DOHH2 (cell line): ENCODE measurements around the gene DNAH7.

Source experiments
- H3F3A ChIP-seq: fragments of 200-600 bp; sonication (generic), shearing (Covaris generic); 2 replicates; pipeline ENCODE4 v1.6.0; 2016; ENCODE audit warnings: antibody characterized with exemption, mild to moderate bottlenecking; ENCODE audit not compliant: control insufficient read depth, insufficient read depth
- H3K27ac ChIP-seq: fragments of 200-600 bp; sonication (generic); 2 replicates; pipeline ENCODE4 v1.5.1; 2014; ENCODE audit warnings: low read depth, mild to moderate bottlenecking, low read length, moderate library complexity
- H3K27me3 ChIP-seq: fragments of 200-600 bp; sonication (generic); 2 replicates; pipeline ENCODE4 v1.6.1; 2014; ENCODE audit warnings: mild to moderate bottlenecking, low read length, mixed read lengths; ENCODE audit not compliant: control insufficient read depth
- H3K36me3 ChIP-seq: fragments of 200-600 bp; sonication (generic); 2 replicates; pipeline ENCODE4 v1.6.1; 2014; ENCODE audit warnings: mild to moderate bottlenecking, low read length, moderate library complexity, mixed read lengths; ENCODE audit not compliant: control insufficient read depth
- H3K4me1 ChIP-seq: fragments of 200-600 bp; sonication (generic); 2 replicates; pipeline ENCODE4 v1.6.1; 2014; ENCODE audit warnings: mild to moderate bottlenecking, low read length, mixed read lengths; ENCODE audit not compliant: control insufficient read depth
- H3K4me2 ChIP-seq: fragments of 200-600 bp; sonication (generic); 2 replicates; pipeline ENCODE4 v1.6.0; 2014; ENCODE audit warnings: mild to moderate bottlenecking, low read length, moderate library complexity
- H3K4me3 ChIP-seq: fragments of 200-600 bp; sonication (generic); 2 replicates; pipeline ENCODE4 v1.5.1; 2014; ENCODE audit warnings: mild to moderate bottlenecking, low read length, mixed read lengths
- H3K79me2 ChIP-seq: fragments of 200-600 bp; sonication (generic); 2 replicates; pipeline ENCODE4 v1.6.1; 2014; ENCODE audit warnings: mild to moderate bottlenecking, low read length, mixed read lengths; ENCODE audit not compliant: control insufficient read depth
- H3K9me2 ChIP-seq: fragments of 200-600 bp; sonication (generic); replicated peaks from 2 replicates; pipeline ENCODE4 v1.6.1; 2014; ENCODE audit warnings: mild to moderate bottlenecking, low read length, mixed read lengths; ENCODE audit not compliant: control insufficient read depth
- H3K9me3 ChIP-seq: fragments of 200-600 bp; sonication (generic); 2 replicates; pipeline ENCODE4 v1.6.1; 2014; ENCODE audit warnings: antibody characterized with exemption, low read length, mixed read lengths; ENCODE audit not compliant: control insufficient read depth, insufficient read depth
- H4K20me1 ChIP-seq: fragments of 200-600 bp; sonication (generic); 2 replicates; pipeline ENCODE4 v1.6.0; 2014; ENCODE audit warnings: low read depth, mild to moderate bottlenecking, antibody characterized with exemption, low read length, moderate library complexity; ENCODE audit not compliant: control insufficient read depth, insufficient read depth
- EZH2phosphoT487 ChIP-seq: fragments of 200-600 bp; sonication (generic); IDR thresholded peaks from 2 replicates; pipeline ENCODE4 v1.6.1; 2017; ENCODE audit warnings: borderline replicate concordance, mild to moderate bottlenecking, antibody characterized with exemption, low read length, moderate library complexity, mixed read lengths
- TF ChIP-seq, protein P1 (sequence below): fragments of 200-600 bp; sonication (generic); IDR thresholded peaks from one replicate; pipeline ENCODE4 v1.5.1; 2014; ENCODE audit warnings: antibody characterized with exemption, mild to moderate bottlenecking, low read depth, low read length; ENCODE audit not compliant: poor library complexity, severe bottlenecking

DNAH7 gene

DNA sequence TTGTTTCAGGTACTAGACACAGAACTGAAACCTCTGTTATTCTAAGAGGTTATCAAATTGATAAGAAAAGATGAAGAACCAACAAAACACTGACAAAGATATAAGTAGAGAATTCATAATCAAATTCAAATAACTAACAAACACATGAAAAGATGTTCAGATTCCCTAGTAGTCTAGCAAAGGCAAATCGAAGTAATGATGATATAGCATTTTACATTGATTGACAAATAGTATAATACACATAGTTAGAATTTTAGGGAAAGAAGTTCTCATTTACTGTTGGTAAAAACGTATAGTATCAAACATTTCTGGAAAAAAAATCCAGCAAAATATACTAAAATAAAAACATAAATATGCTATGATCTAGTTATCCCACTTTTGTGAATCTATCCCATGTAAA, 50.6 kb downstream of the DNAH7 start:
- no peaks in the 10 kb centered on the region for H3K27me3 ChIP-seq
- H3K36me3 ChIP-seq = no peaks in the 10 kb centered on the region
- H3K27ac ChIP-seq = no peak overlapping the region
- H3K9me3 ChIP-seq = no peaks in the 10 kb centered on the region
- TF ChIP-seq, protein P1, sequence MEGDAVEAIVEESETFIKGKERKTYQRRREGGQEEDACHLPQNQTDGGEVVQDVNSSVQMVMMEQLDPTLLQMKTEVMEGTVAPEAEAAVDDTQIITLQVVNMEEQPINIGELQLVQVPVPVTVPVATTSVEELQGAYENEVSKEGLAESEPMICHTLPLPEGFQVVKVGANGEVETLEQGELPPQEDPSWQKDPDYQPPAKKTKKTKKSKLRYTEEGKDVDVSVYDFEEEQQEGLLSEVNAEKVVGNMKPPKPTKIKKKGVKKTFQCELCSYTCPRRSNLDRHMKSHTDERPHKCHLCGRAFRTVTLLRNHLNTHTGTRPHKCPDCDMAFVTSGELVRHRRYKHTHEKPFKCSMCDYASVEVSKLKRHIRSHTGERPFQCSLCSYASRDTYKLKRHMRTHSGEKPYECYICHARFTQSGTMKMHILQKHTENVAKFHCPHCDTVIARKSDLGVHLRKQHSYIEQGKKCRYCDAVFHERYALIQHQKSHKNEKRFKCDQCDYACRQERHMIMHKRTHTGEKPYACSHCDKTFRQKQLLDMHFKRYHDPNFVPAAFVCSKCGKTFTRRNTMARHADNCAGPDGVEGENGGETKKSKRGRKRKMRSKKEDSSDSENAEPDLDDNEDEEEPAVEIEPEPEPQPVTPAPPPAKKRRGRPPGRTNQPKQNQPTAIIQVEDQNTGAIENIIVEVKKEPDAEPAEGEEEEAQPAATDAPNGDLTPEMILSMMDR = no peak
- no peak for TF ChIP-seq EZH2phosphoT487
- H3K9me2 ChIP-seq = no peaks in the 10 kb centered on the region
- no peaks in the 10 kb centered on the region for H3K79me2 ChIP-seq
- no peaks in the 10 kb centered on the region for H4K20me1 ChIP-seq
- H3F3A ChIP-seq = no peaks in the 10 kb centered on the region
- H3K4me3 ChIP-seq = no peak overlapping the region
- no peak overlapping the region for H3K4me2 ChIP-seq
- H3K4me1 ChIP-seq = no peaks in the 10 kb centered on the region

DNA sequence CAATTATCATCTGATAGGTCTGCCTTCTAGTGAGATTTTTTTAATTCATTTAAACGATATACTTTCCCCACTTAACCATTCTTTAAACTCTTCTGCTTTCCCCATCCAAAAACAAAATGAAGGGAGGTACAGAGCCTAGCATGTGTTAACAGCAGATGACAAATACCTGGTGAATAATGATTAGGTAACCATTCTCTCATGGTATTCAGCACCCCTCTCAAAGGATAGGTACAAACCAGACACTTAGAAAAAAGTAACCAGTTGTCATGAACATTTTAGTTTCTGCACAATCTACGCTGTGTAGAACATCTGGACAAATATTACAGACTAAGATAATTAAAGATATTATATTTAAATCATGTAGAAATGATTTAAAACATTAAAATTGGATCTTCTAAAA, 56.3 kb downstream of the DNAH7 start:
- H3K9me2 ChIP-seq = no peaks in the 10 kb centered on the region
- TF ChIP-seq, protein P1 = no peak
- TF ChIP-seq EZH2phosphoT487 = no peak
- no peaks in the 10 kb centered on the region for H3K4me1 ChIP-seq
- H4K20me1 ChIP-seq = no peaks in the 10 kb centered on the region
- no peaks in the 10 kb centered on the region for H3K36me3 ChIP-seq
- no peaks in the 10 kb centered on the region for H3F3A ChIP-seq
- no peak overlapping the region for H3K4me3 ChIP-seq
- H3K27me3 ChIP-seq = no peaks in the 10 kb centered on the region
- H3K79me2 ChIP-seq = no peaks in the 10 kb centered on the region
- H3K4me2 ChIP-seq = no peak overlapping the region
- H3K27ac ChIP-seq = no peak overlapping the region
- no peaks in the 10 kb centered on the region for H3K9me3 ChIP-seq

DNA sequence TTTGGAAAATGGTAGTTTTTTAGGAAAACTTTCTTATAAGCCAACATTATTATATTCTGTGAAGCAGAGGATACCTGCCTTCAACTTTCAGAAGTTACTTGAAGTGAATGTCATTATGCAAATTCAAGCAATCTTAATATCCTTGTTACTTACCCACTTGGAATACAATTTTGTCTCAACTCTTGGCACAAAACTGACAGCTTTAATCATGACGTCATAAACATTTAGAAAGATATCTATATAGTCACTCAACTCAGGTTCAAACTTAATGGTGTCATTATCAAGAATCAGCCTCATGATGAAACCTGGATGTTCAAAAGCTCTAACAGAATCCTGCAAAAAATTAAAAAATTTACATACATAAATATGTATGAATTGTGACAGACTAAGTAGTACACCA, 68.1 kb downstream of the DNAH7 start:
- Histone ChIP-seq H3K4me3 (no peak overlapping the region), H3K27me3 (no peaks in the 10 kb centered on the region), H3F3A (no peaks in the 10 kb centered on the region), H3K4me1 (no peaks in the 10 kb centered on the region), H3K9me3 (no peaks in the 10 kb centered on the region), H3K27ac (no peak overlapping the region), H4K20me1 (no peaks in the 10 kb centered on the region), H3K36me3 (no peaks in the 10 kb centered on the region), H3K9me2 (no peaks in the 10 kb centered on the region), H3K79me2 (no peaks in the 10 kb centered on the region), H3K4me2 (no peak overlapping the region)
- TF ChIP-seq, protein P1 = no peak
- TF ChIP-seq EZH2phosphoT487 = no peak

DNA sequence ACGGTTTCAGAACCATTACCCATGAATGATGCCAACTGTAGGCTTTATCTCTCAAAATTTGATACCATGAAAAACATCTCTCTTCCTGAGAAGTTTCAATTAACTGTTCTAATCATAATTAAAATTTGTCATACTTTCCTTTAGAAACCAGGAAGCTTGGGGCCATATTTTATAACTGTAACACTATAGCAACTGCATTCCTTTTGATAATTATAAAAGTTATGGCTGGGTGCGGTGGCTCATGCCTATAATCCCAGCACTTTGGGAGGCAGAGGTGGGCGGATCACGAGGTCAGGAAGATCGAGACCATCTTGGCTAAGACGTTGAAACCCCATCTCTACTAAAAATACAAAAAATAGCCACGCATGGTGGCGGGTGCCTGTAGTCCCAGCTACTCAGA, 70.6 kb downstream of the DNAH7 start:
- no peak for TF ChIP-seq EZH2phosphoT487
- H3K9me3 ChIP-seq = no peaks in the 10 kb centered on the region
- no peak overlapping the region for H3K27ac ChIP-seq
- no peaks in the 10 kb centered on the region for H3K9me2 ChIP-seq
- H3K27me3 ChIP-seq = no peaks in the 10 kb centered on the region
- H3F3A ChIP-seq = no peaks in the 10 kb centered on the region
- H3K36me3 ChIP-seq = no peaks in the 10 kb centered on the region
- H3K79me2 ChIP-seq = no peaks in the 10 kb centered on the region
- H3K4me1 ChIP-seq = no peaks in the 10 kb centered on the region
- H4K20me1 ChIP-seq = no peaks in the 10 kb centered on the region
- no peak overlapping the region for H3K4me2 ChIP-seq
- no peak overlapping the region for H3K4me3 ChIP-seq
